SK-N-SH (cell line): ENCODE data around the gene TSPAN31. TPM values are rescaled to one million over a fixed set of nuclear protein-coding genes. Genes with fewer than 3 reads are reported as not detected.

ENCODE experiments used
- CTCF ChIA-PET: fragments of 300-600, 350-600 bp; formaldehyde crosslinking; extraction: SDS; loops from one replicate; lab custom pipeline; 2021; lab: Yijun Ruan, JAX
- POLR2A ChIA-PET: fragments of 350-600 bp; sonication (Branson Sonifier 250); formaldehyde crosslinking; extraction: SDS; loops from one replicate; lab custom pipeline; 2020; ENCODE audit warnings: antibody characterized with exemption, inconsistent platforms; lab: Yijun Ruan, JAX
- DNase-seq: peaks from one replicate; pipeline ENCODE4 v3.0.0; 2012
- H2AFZ ChIP-seq: fragments of 200-600 bp; sonication (generic); 2 replicates; pipeline ENCODE4 v1.8.1; 2016; ENCODE audit warnings: antibody characterized with exemption, mild to moderate bottlenecking, low read depth
- H3F3A ChIP-seq: fragments of 200-600 bp; sonication (generic); replicated peaks from 2 replicates; pipeline ENCODE3; 2016; ENCODE audit warnings: antibody characterized with exemption, mild to moderate bottlenecking; ENCODE audit not compliant: insufficient read depth
- H3K27ac ChIP-seq, 2 experiments: fragments of 200-500 bp in 1 of 2; fragments of 200-600 bp in 1 of 2; sonication (Bioruptor generic) in 1 of 2; sonication (generic), shearing (Covaris generic) in 1 of 2; 2 replicates each; pipeline versions ENCODE4 v1.5.1 to v1.6.1; 2014 to 2016; ENCODE audit warnings: low read depth in 2 of 2, inconsistent platforms in 1 of 2, low read length in 1 of 2, mild to moderate bottlenecking in 1 of 2, mixed read lengths in 1 of 2
- H3K27me3 ChIP-seq: fragments of 200-600 bp; sonication (generic), shearing (Covaris generic); 2 replicates; pipeline ENCODE4 v1.6.1; 2016; ENCODE audit warnings: mixed run types; ENCODE audit not compliant: insufficient read depth
- H3K36me3 ChIP-seq, 2 experiments: fragments of 200-500 bp in 1 of 2; fragments of 200-600 bp in 1 of 2; sonication (Bioruptor generic) in 1 of 2; sonication (generic) in 1 of 2; replicated peaks in 1 of 2; 2 replicates each; pipeline versions ENCODE3 to v1.5.1; 2014 to 2016; ENCODE audit warnings: low read length in 1 of 2, mild to moderate bottlenecking in 1 of 2; ENCODE audit not compliant: insufficient read depth in 2 of 2, control insufficient read depth in 1 of 2
- H3K4me1 ChIP-seq, 2 experiments: fragments of 200-500 bp in 1 of 2; fragments of 200-600 bp in 1 of 2; sonication (Bioruptor generic) in 1 of 2; sonication (generic), shearing (Covaris generic) in 1 of 2; 2 replicates each; pipeline versions ENCODE4 v1.5.1 to v1.6.1; 2014 to 2016; ENCODE audit warnings: low read depth in 1 of 2, low read length in 1 of 2, mixed run types in 1 of 2; ENCODE audit not compliant: insufficient read depth in 2 of 2, control insufficient read depth in 1 of 2
- H3K4me2 ChIP-seq: fragments of 200-600 bp; sonication (generic), shearing (Covaris generic); 2 replicates; pipeline ENCODE4 v1.6.1; 2017; ENCODE audit warnings: mixed run types
- H3K4me3 ChIP-seq, 2 experiments: fragments of 200-500 bp in 1 of 2; fragments of 200-600 bp in 1 of 2; sonication (Bioruptor generic) in 1 of 2; sonication (generic), shearing (Covaris generic) in 1 of 2; 2 replicates each; pipeline versions ENCODE4 v1.5.1 to v1.8.1; 2014 to 2016; ENCODE audit warnings: low read depth in 2 of 2, inconsistent platforms in 1 of 2, low read length in 1 of 2, mild to moderate bottlenecking in 1 of 2, mixed read lengths in 1 of 2, moderate library complexity in 1 of 2
- H3K79me2 ChIP-seq: fragments of 200-600 bp; sonication (generic); 2 replicates; pipeline ENCODE4 v1.8.1; 2017; ENCODE audit warnings: mild to moderate bottlenecking; ENCODE audit not compliant: insufficient read depth
- H3K9ac ChIP-seq: fragments of 200-600 bp; sonication (generic); 2 replicates; pipeline ENCODE4 v1.6.1; 2017; ENCODE audit warnings: mixed run types
- H3K9me2 ChIP-seq: fragments of 200-600 bp; sonication (generic); 2 replicates; pipeline ENCODE4 v1.6.1; 2017; ENCODE audit warnings: mixed run types
- H3K9me3 ChIP-seq: fragments of 200-600 bp; sonication (generic); 2 replicates; pipeline ENCODE4 v1.6.1; 2017; ENCODE audit warnings: mixed run types, mild to moderate bottlenecking, moderate library complexity
- H4K20me1 ChIP-seq: fragments of 200-600 bp; sonication (generic); 2 replicates; pipeline ENCODE4 v1.6.1; 2017; ENCODE audit warnings: mild to moderate bottlenecking, mixed run types; ENCODE audit not compliant: insufficient read depth
- CHD2 ChIP-seq: fragments of 150-350 bp; IDR thresholded peaks from 2 replicates; pipeline ENCODE4 v1.6.1; 2018; ENCODE audit warnings: low read length; ENCODE audit not compliant: partially characterized antibody
- CTCF ChIP-seq: fragments of 200-600 bp; sonication (generic); IDR thresholded peaks from 2 replicates; pipeline ENCODE4 v1.6.1; 2017; ENCODE audit warnings: antibody characterized with exemption, mild to moderate bottlenecking, moderate library complexity
- EP300 ChIP-seq, 2 experiments: IDR thresholded peaks; 2 replicates each; pipeline versions ENCODE4 v1.4.0 to v1.6.1; 2012; ENCODE audit warnings: borderline replicate concordance in 1 of 2, low read depth in 1 of 2, low read length in 1 of 2
- FOSL2 ChIP-seq: IDR thresholded peaks from 2 replicates; pipeline ENCODE4 v1.4.0; 2012; ENCODE audit warnings: low read depth, mild to moderate bottlenecking, moderate library complexity, borderline replicate concordance
- FOXJ3 ChIP-seq: sonication (generic); formaldehyde crosslinking; IDR thresholded peaks from 2 replicates; pipeline ENCODE4 v1.5.1; 2020; ENCODE audit warnings: mild to moderate bottlenecking, missing genetic modification reagents
- GABPA ChIP-seq: IDR thresholded peaks from 2 replicates; pipeline ENCODE4 v1.4.0; 2012; ENCODE audit warnings: low read depth, mild to moderate bottlenecking
- GATA2 ChIP-seq: sonication (generic); formaldehyde crosslinking; IDR thresholded peaks from 2 replicates; pipeline ENCODE4 v1.5.0; 2020; ENCODE audit warnings: mild to moderate bottlenecking, missing genetic modification reagents
- IRF3 ChIP-seq: fragments of 150-350 bp; IDR thresholded peaks from 2 replicates; pipeline ENCODE4 v1.6.1; 2016; ENCODE audit warnings: mild to moderate bottlenecking, low read depth, low read length
- JUND ChIP-seq: IDR thresholded peaks from 2 replicates; pipeline ENCODE4 v1.4.0; 2012
- PBX3 ChIP-seq: IDR thresholded peaks from 2 replicates; pipeline ENCODE4; 2012
- RAD21 ChIP-seq: IDR thresholded peaks from 2 replicates; pipeline ENCODE4 v1.6.1; 2012; ENCODE audit warnings: mild to moderate bottlenecking, low read length
- REST ChIP-seq: IDR thresholded peaks from 2 replicates; pipeline ENCODE4 v1.6.1; 2012; ENCODE audit warnings: mild to moderate bottlenecking, low read depth, low read length, moderate library complexity
- RFX5 ChIP-seq: IDR thresholded peaks from 2 replicates; pipeline ENCODE4 v1.6.1; 2012; ENCODE audit warnings: mild to moderate bottlenecking, improper control_type of control experiment, low read length
- RXRA ChIP-seq: IDR thresholded peaks from 2 replicates; pipeline ENCODE4 v1.4.0; 2012; ENCODE audit warnings: low read depth, mild to moderate bottlenecking, borderline replicate concordance
- TAF1 ChIP-seq: IDR thresholded peaks from 2 replicates; pipeline ENCODE4 v1.6.1; 2012; ENCODE audit warnings: low read depth, mild to moderate bottlenecking, low read length, moderate library complexity, borderline replicate concordance
- TEAD4 ChIP-seq: IDR thresholded peaks from 2 replicates; pipeline ENCODE4 v1.4.0; 2012; ENCODE audit warnings: mild to moderate bottlenecking, borderline replicate concordance; ENCODE audit not compliant: insufficient read depth
- USF1 ChIP-seq: IDR thresholded peaks from 2 replicates; pipeline ENCODE4 v1.4.0; 2012; ENCODE audit warnings: low read depth, borderline replicate concordance
- USF2 ChIP-seq: fragments of 150-350 bp; IDR thresholded peaks from 2 replicates; pipeline ENCODE4 v1.6.1; 2017; ENCODE audit warnings: antibody characterized with exemption, low read length, low read depth, borderline replicate concordance
- YY1 ChIP-seq: IDR thresholded peaks from 2 replicates; pipeline ENCODE4 v1.4.0; 2012; ENCODE audit warnings: low read depth, mild to moderate bottlenecking
- ZBTB33 ChIP-seq: IDR thresholded peaks from 2 replicates; pipeline ENCODE4 v1.4.0; 2012; ENCODE audit warnings: low read depth, borderline replicate concordance
- WGBS: methylation state at CpG from one replicate; pipeline ENCODE4 v1.1.6; 2017; ENCODE audit warnings: low lambda C conversion rate; 5-methylcytosine and 5-hydroxymethylcytosine counted together
- polyA plus RNA-seq, 3 experiments: library from polyadenylated mRNA; depleted of rRNA; stranded (reverse); fragments of >200 nt; gene quantifications; 2 replicates each; pipeline ENCODE4 v1.2.3, GENCODE V29; 2012

TSPAN31 gene
- polyA plus RNA-seq, 1 of the 3 experiments (the other 2 are of a cell fraction) = 36.8 TPM

GRCh38 chr12:57715786-57716185, 29.1 kb upstream of the TSPAN31 start (continued):
- TF ChIP-seq EP300 (IDR thresholded peaks at IDR 0.05; ENCODE audit: borderline replicate concordance in 1 of 2, low read depth in 1 of 2, low read length in 1 of 2) = no peak

GRCh38 chr12:57716305-57716704, 28.5 kb upstream of the TSPAN31 start:
- DNase-seq = no peak
- H3K4me1 ChIP-seq = no peaks in the 10 kb centered on the region
- peaks cover 8% of the 10 kb centered on the region for H3K9me3 ChIP-seq
- no peak for TF ChIP-seq ZBTB33
- no peak for TF ChIP-seq USF1
- TF ChIP-seq GATA2 (CRISPR knock-in tag) = no peak
- no peak for TF ChIP-seq FOSL2
- no peak for TF ChIP-seq CHD2
- no peak for TF ChIP-seq IRF3
- TF ChIP-seq TEAD4 = no peak
- TF ChIP-seq JUND = no peak
- TF ChIP-seq CTCF = no peak
- no peak for TF ChIP-seq FOXJ3
- TF ChIP-seq USF2 = no peak
- TF ChIP-seq YY1 = no peak
- no peak for TF ChIP-seq PBX3
- TF ChIP-seq RXRA = no peak
- TF ChIP-seq GABPA = no peak
- no peak for TF ChIP-seq TAF1
- no peak for TF ChIP-seq RAD21
- TF ChIP-seq RFX5 = no peak
- TF ChIP-seq REST = no peak
- no peak overlapping the region for H3K4me3 ChIP-seq
- no peak overlapping the region for H3K27ac ChIP-seq
- ChIA-PET POLR2A (no interaction called here), CTCF (interaction anchor here (1.0 to 3.0 kb wide), 2 partner anchors 10 to 84 kb away, joined by 3 to 17 read pairs; partner anchors contain the start of gene B4GALNT1)
- peaks cover 4% of the 10 kb centered on the region for H3F3A ChIP-seq
- no peaks in the 10 kb centered on the region for H4K20me1 ChIP-seq
- no peaks in the 10 kb centered on the region for H3K9me2 ChIP-seq
- H3K27me3 ChIP-seq = no peaks in the 10 kb centered on the region
- H2AFZ ChIP-seq = no peak overlapping the region
- no peaks in the 10 kb centered on the region for H3K79me2 ChIP-seq
- peaks cover 31 to 38% of the 10 kb centered on the region in 2 experiments for H3K36me3 ChIP-seq
- 96% methylated on average over 4 of the region's 4 CpGs for WGBS
- H3K4me2 ChIP-seq = no peak overlapping the region
- H3K9ac ChIP-seq = no peak overlapping the region
